Measurements from ENCODE around the gene AUTS2.
A peak's percentile ranks its signal among the peaks of the same experiment; 100 is the strongest.

Gene AUTS2

GRCh38 chr7:69624435-69625230 lies 26.4 kb downstream of the AUTS2 start:
- DNase-seq = no peak

- DNase-seq = no peak
Measured at GRCh38 chr7:69625238-69625637, 27.0 kb downstream of the AUTS2 start.

GRCh38 chr7:69625798-69626197 lies 27.5 kb downstream of the AUTS2 start:
- DNase-seq = no peak

- DNase-seq = no peak
Measured at GRCh38 chr7:69630292-69630691, 32.0 kb downstream of the AUTS2 start.

GRCh38 chr7:69631131-69631530 lies 32.9 kb downstream of the AUTS2 start:
- DNase-seq = no peak

- no peak for DNase-seq
Measured at GRCh38 chr7:69632280-69632679, 34.0 kb downstream of the AUTS2 start.

- no peak for DNase-seq
Measured at GRCh38 chr7:69633122-69633831, 35.0 kb downstream of the AUTS2 start.

GRCh38 chr7:69635555-69636185 lies 37.4 kb downstream of the AUTS2 start:
- DNase-seq = no peak

GRCh38 chr7:69638674-69639073 lies 40.4 kb downstream of the AUTS2 start:
- no peak for DNase-seq

GRCh38 chr7:69640216-69640615 lies 41.9 kb downstream of the AUTS2 start:
- DNase-seq = no peak

- no peak for DNase-seq
Measured at GRCh38 chr7:69640925-69641594, 42.8 kb downstream of the AUTS2 start.

GRCh38 chr7:69643265-69643664 lies 45.0 kb downstream of the AUTS2 start:
- DNase-seq = no peak

GRCh38 chr7:69643708-69644445 lies 45.6 kb downstream of the AUTS2 start:
- no peak for DNase-seq

- DNase-seq = no peak
Measured at GRCh38 chr7:69645683-69646082, 47.4 kb downstream of the AUTS2 start.

GRCh38 chr7:69651101-69651590 lies 52.9 kb downstream of the AUTS2 start:
- no peak for DNase-seq

- no peak for DNase-seq
Measured at GRCh38 chr7:69652947-69653701, 54.8 kb downstream of the AUTS2 start.

- DNase-seq = no peak
Measured at GRCh38 chr7:69653806-69654205, 55.5 kb downstream of the AUTS2 start.

- DNase-seq = no peak
Measured at GRCh38 chr7:69654381-69654780, 56.1 kb downstream of the AUTS2 start.

GRCh38 chr7:69654849-69655707 lies 56.8 kb downstream of the AUTS2 start:
- DNase-seq = no peak

GRCh38 chr7:69656077-69656476 lies 57.8 kb downstream of the AUTS2 start:
- DNase-seq = no peak

GRCh38 chr7:69656890-69657289 lies 58.6 kb downstream of the AUTS2 start:
- peak; percentile 38 for DNase-seq

Data from right hindlimb (tissue), 1 donor.